ENCODE results near the gene AGMO.
A peak's percentile ranks its signal among the peaks of the same experiment; 100 is the strongest.

AGMO gene

GRCh38 chr7:15561835-15562234 lies at the start of gene AGMO:
AGMO (minus strand) TSS chr7:15562015.
- no peak for FAIRE-seq

GRCh38 chr7:15610503-15610902 lies 48.7 kb upstream of the AGMO start:
- no peak for FAIRE-seq

GRCh38 chr7:15609287-15609686 lies 47.5 kb upstream of the AGMO start:
- no peak for FAIRE-seq

GRCh38 chr7:15607529-15608210 lies 45.9 kb upstream of the AGMO start:
- peak; percentile 25 for FAIRE-seq

- FAIRE-seq: no peak
These were observed 44.7 kb upstream of the AGMO start for GRCh38 chr7:15606561-15606960.

- peak; percentile 51 for FAIRE-seq
These were observed 42.4 kb upstream of the AGMO start for GRCh38 chr7:15604166-15604565.

- FAIRE-seq: no peak
These were observed 41.3 kb upstream of the AGMO start for GRCh38 chr7:15603124-15603523.

- no peak for FAIRE-seq
These were observed 40.4 kb upstream of the AGMO start for GRCh38 chr7:15602236-15602635.

GRCh38 chr7:15601175-15601574 lies 39.4 kb upstream of the AGMO start:
- no peak for FAIRE-seq

- FAIRE-seq: no peak
These were observed 38.5 kb upstream of the AGMO start for GRCh38 chr7:15600298-15600697.

GRCh38 chr7:15594461-15594860 lies 32.6 kb upstream of the AGMO start:
- FAIRE-seq: no peak

- no peak for FAIRE-seq
These were observed 31.6 kb upstream of the AGMO start for GRCh38 chr7:15593382-15593781.

- FAIRE-seq: no peak
These were observed 24.5 kb upstream of the AGMO start for GRCh38 chr7:15586266-15586665.

- no peak for FAIRE-seq
These were observed 22.8 kb upstream of the AGMO start for GRCh38 chr7:15584575-15584974.

- FAIRE-seq: no peak
These were observed 21.0 kb upstream of the AGMO start for GRCh38 chr7:15582773-15583172.

GRCh38 chr7:15581352-15581951 lies 19.6 kb upstream of the AGMO start:
- no peak for FAIRE-seq

- FAIRE-seq: no peak
These were observed 19.0 kb upstream of the AGMO start for GRCh38 chr7:15580604-15581351.

GRCh38 chr7:15577600-15577999 lies 15.8 kb upstream of the AGMO start:
- FAIRE-seq: no peak

GRCh38 chr7:15571301-15571878 lies 9.6 kb upstream of the AGMO start:
- FAIRE-seq: no peak

- no peak for FAIRE-seq
These were observed 5.8 kb upstream of the AGMO start for GRCh38 chr7:15567652-15568051.

- no peak for FAIRE-seq
These were observed 5.2 kb upstream of the AGMO start for GRCh38 chr7:15567036-15567435.

GRCh38 chr7:15566476-15566875 lies 4.7 kb upstream of the AGMO start:
- no peak for FAIRE-seq

GRCh38 chr7:15560968-15561367 lies 847 bp downstream of the AGMO start:
- FAIRE-seq: no peak

- FAIRE-seq: no peak
These were observed 2.3 kb downstream of the AGMO start for GRCh38 chr7:15559416-15559928.

Measured in G401.6 (cell line).